HG02884 (cell line): Measurements from ENCODE around the gene ST6GALNAC3.
"Not testable (repeated sequence)": the region's sequence is repeated elsewhere in the genome, so short reads cannot be mapped to it uniquely, and the experiment has no call there.

Source experiments
- ATAC-seq: cut with Tn5 transposase; IDR thresholded peaks from one replicate; pipeline ENCODE4 v1.9.1; 2021; ENCODE audit warnings: mild to moderate bottlenecking, moderate library complexity; ENCODE audit not compliant: unreplicated experiment

Gene ST6GALNAC3

GRCh38 chr1:76317299-76317900 is 242.9 kb downstream of the ST6GALNAC3 start:
- no peak for ATAC-seq

GRCh38 chr1:76330991-76331603 is 256.6 kb downstream of the ST6GALNAC3 start:
- ATAC-seq: peak; percentile 86

GRCh38 chr1:76335882-76336281 is 261.3 kb downstream of the ST6GALNAC3 start:
- ATAC-seq: no peak

GRCh38 chr1:76336931-76337371 is 262.4 kb downstream of the ST6GALNAC3 start:
- no peak for ATAC-seq

GRCh38 chr1:76337542-76338219 is 263.1 kb downstream of the ST6GALNAC3 start:
- no peak for ATAC-seq

GRCh38 chr1:76340056-76340455 is 265.5 kb downstream of the ST6GALNAC3 start:
- ATAC-seq: no peak

- not testable (repeated sequence) for ATAC-seq
Measured at GRCh38 chr1:76341816-76342215, 267.3 kb downstream of the ST6GALNAC3 start.

- ATAC-seq: no peak
Measured at GRCh38 chr1:76343356-76343755, 268.8 kb downstream of the ST6GALNAC3 start.

- ATAC-seq: no peak
Measured at GRCh38 chr1:76351655-76352054, 277.1 kb downstream of the ST6GALNAC3 start.

- no peak for ATAC-seq
Measured at GRCh38 chr1:76352741-76353435, 278.3 kb downstream of the ST6GALNAC3 start.

- no peak for ATAC-seq
Measured at GRCh38 chr1:76354236-76354635, 279.7 kb downstream of the ST6GALNAC3 start.

GRCh38 chr1:76366726-76367125 is 292.2 kb downstream of the ST6GALNAC3 start:
- ATAC-seq: no peak

GRCh38 chr1:76371941-76372340 is 297.4 kb downstream of the ST6GALNAC3 start:
- no peak for ATAC-seq

- no peak for ATAC-seq
Measured at GRCh38 chr1:76374086-76374485, 299.5 kb downstream of the ST6GALNAC3 start.

GRCh38 chr1:76377247-76377646 is 302.7 kb downstream of the ST6GALNAC3 start:
- ATAC-seq: no peak

- no peak for ATAC-seq
Measured at GRCh38 chr1:76379506-76379905, 305.0 kb downstream of the ST6GALNAC3 start.

GRCh38 chr1:76381450-76382097 is 307.0 kb downstream of the ST6GALNAC3 start:
- ATAC-seq: no peak

GRCh38 chr1:76388261-76388660 is 313.7 kb downstream of the ST6GALNAC3 start:
- ATAC-seq: no peak

- ATAC-seq: no peak
Measured at GRCh38 chr1:76390456-76390855, 315.9 kb downstream of the ST6GALNAC3 start.

GRCh38 chr1:76395059-76395458 is 320.5 kb downstream of the ST6GALNAC3 start:
- ATAC-seq: no peak

GRCh38 chr1:76402128-76402527 is 327.6 kb downstream of the ST6GALNAC3 start:
- no peak for ATAC-seq
